Caco-2 (cell line): ENCODE measurements around the gene GASK1A. TPM values are rescaled to one million over a fixed set of nuclear protein-coding genes. Genes with fewer than 3 reads are reported as not detected.

Source experiments
- BruUV-seq: library from RNA; stranded (reverse); fragments of 400-500 nt; replicated peaks from 2 replicates; lab custom pipeline; 2021; lab: Mats Ljungman, UMichigan
- CTCF ChIA-PET: fragments of 300-600 bp; sonication (Branson Sonifier 250); formaldehyde crosslinking; loops from one replicate; lab custom pipeline; 2022; ENCODE audit warnings: antibody characterized with exemption; lab: Charles Lee
- POLR2A ChIA-PET: fragments of 300-600 bp; sonication (Branson Sonifier 250); formaldehyde crosslinking; loops from one replicate; lab custom pipeline; 2022; ENCODE audit warnings: antibody characterized with exemption; lab: Charles Lee
- DNase-seq, 2 experiments: peaks; one replicate each; pipeline versions ENCODE4 v3.0.0 to v3.0.0-alpha.2; 2020 to 2022
- H3K27me3 ChIP-seq: replicated peaks from 2 replicates; pipeline ENCODE4 v1.6.0; 2011; ENCODE audit warnings: low read length; ENCODE audit not compliant: control insufficient read depth, insufficient read depth
- H3K36me3 ChIP-seq: 2 replicates; pipeline ENCODE4 v1.5.1; 2011; ENCODE audit warnings: low read length; ENCODE audit not compliant: control insufficient read depth, insufficient read depth
- H3K4me1 ChIP-seq: fragments of 250-450 bp; sonication (Bioruptor Pico); 2 replicates; pipeline ENCODE4 v1.5.1; 2020; ENCODE audit warnings: mild to moderate bottlenecking
- H3K4me3 ChIP-seq: 2 replicates; pipeline ENCODE4 v1.5.1; 2011; ENCODE audit warnings: low read depth, mild to moderate bottlenecking, control low read depth, low read length
- H3K9me3 ChIP-seq: fragments of 250-450 bp; sonication (Bioruptor Pico); 2 replicates; pipeline ENCODE4 v1.5.1; 2020; ENCODE audit warnings: mild to moderate bottlenecking, moderate library complexity
- H3K27ac Mint-ChIP-seq: one replicate; pipeline ENCODE4 v1.8.0; 2022; ENCODE audit warnings: mixed read lengths; ENCODE audit not compliant: unreplicated experiment
- H3K27me3 Mint-ChIP-seq: one replicate; pipeline ENCODE4 v1.8.0; 2022; ENCODE audit warnings: mixed read lengths; ENCODE audit not compliant: insufficient read depth, unreplicated experiment
- H3K36me3 Mint-ChIP-seq: one replicate; pipeline ENCODE4 v1.8.0; 2022; ENCODE audit warnings: mild to moderate bottlenecking, mixed read lengths; ENCODE audit not compliant: insufficient read depth, unreplicated experiment
- H3K4me1 Mint-ChIP-seq: one replicate; pipeline ENCODE4 v1.8.0; 2022; ENCODE audit warnings: low read depth, mixed read lengths; ENCODE audit not compliant: unreplicated experiment
- H3K4me3 Mint-ChIP-seq: one replicate; pipeline ENCODE4 v1.8.0; 2022; ENCODE audit warnings: mild to moderate bottlenecking, moderate library complexity, mixed read lengths; ENCODE audit not compliant: unreplicated experiment
- H3K9me3 Mint-ChIP-seq: one replicate; pipeline ENCODE4 v1.8.0; 2022; ENCODE audit warnings: mixed read lengths; ENCODE audit not compliant: unreplicated experiment
- intact Hi-C: fragments of 100-400 bp; cut with micrococcal nuclease; formaldehyde crosslinking; loops from one replicate; pipeline ENCODE4 v1.10.0; 2022; ENCODE audit not compliant: unreplicated experiment
- total RNA-seq: library from RNA; stranded (reverse); gene quantifications from 2 replicates; pipeline ENCODE4 v1.2.3, GENCODE V29; 2022
- TF ChIP-seq, protein P1 (sequence below), 2 experiments: fragments of 200-600 bp in 1 of 2; IDR thresholded peaks; 1 replicate in 1 of 2; 2 replicates in 1 of 2; pipeline versions ENCODE4 v1.5.1 to v1.8.0; 2011 to 2022; ENCODE audit warnings: antibody characterized with exemption in 1 of 2, control low read depth in 1 of 2, inconsistent platforms in 1 of 2, low read depth in 1 of 2, low read length in 1 of 2, mild to moderate bottlenecking in 1 of 2, moderate library complexity in 1 of 2; ENCODE audit not compliant: insufficient read depth in 1 of 2, severe bottlenecking in 1 of 2, unreplicated experiment in 1 of 2

The GASK1A gene
- total RNA-seq, 1 experiment from 2014 or later = 0.16 TPM

GRCh38 chr3:42994595-42994994 is 15.5 kb downstream of the GASK1A start:
- ChIA-PET POLR2A (no interaction called here), CTCF (no interaction called here)
- DNase-seq = no peak
- TF ChIP-seq, protein P1, sequence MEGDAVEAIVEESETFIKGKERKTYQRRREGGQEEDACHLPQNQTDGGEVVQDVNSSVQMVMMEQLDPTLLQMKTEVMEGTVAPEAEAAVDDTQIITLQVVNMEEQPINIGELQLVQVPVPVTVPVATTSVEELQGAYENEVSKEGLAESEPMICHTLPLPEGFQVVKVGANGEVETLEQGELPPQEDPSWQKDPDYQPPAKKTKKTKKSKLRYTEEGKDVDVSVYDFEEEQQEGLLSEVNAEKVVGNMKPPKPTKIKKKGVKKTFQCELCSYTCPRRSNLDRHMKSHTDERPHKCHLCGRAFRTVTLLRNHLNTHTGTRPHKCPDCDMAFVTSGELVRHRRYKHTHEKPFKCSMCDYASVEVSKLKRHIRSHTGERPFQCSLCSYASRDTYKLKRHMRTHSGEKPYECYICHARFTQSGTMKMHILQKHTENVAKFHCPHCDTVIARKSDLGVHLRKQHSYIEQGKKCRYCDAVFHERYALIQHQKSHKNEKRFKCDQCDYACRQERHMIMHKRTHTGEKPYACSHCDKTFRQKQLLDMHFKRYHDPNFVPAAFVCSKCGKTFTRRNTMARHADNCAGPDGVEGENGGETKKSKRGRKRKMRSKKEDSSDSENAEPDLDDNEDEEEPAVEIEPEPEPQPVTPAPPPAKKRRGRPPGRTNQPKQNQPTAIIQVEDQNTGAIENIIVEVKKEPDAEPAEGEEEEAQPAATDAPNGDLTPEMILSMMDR (IDR thresholded peaks at IDR 0.05; ENCODE audit: insufficient read depth in 1 of 2, low read depth in 1 of 2, low read length in 1 of 2, severe bottlenecking in 1 of 2, unreplicated experiment in 1 of 2) = no peak
- H3K4me3 ChIP-seq = no peak overlapping the region
- Mint-ChIP-seq H3K27ac (no peak overlapping the region), H3K27me3 (peaks cover 16% of the 10 kb centered on the region), H3K4me1 (no peaks in the 10 kb centered on the region), H3K36me3 (no peaks in the 10 kb centered on the region), H3K4me3 (no peak overlapping the region), H3K9me3 (no peaks in the 10 kb centered on the region)
- no peaks in the 10 kb centered on the region for H3K36me3 ChIP-seq
- BruUV-seq = no TSS peak
- no peaks in the 10 kb centered on the region for H3K9me3 ChIP-seq
- H3K4me1 ChIP-seq = no peaks in the 10 kb centered on the region
- intact Hi-C loops = no loop called here
- H3K27me3 ChIP-seq = no peaks in the 10 kb centered on the region

DNA sequence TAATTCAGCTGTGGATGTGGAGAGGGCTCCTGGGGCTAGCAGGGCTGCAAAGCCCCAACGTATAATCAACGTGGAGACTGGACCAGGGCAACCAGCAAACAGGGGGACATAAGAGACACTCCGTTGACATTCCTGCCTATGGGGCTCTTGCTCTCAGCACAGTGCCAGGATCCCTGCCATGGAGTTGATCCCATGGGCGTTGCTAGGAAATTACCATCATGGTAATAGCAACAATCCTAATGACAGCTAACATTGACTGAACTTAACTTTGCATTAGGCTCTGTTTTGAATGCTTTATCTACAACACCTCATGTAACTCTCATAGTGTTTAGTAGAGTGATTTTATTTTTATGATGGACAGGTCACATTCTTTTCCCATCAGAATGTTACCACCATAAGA is 16.9 kb downstream of the GASK1A start:
- H3K27ac Mint-ChIP-seq = no peak overlapping the region

DNA sequence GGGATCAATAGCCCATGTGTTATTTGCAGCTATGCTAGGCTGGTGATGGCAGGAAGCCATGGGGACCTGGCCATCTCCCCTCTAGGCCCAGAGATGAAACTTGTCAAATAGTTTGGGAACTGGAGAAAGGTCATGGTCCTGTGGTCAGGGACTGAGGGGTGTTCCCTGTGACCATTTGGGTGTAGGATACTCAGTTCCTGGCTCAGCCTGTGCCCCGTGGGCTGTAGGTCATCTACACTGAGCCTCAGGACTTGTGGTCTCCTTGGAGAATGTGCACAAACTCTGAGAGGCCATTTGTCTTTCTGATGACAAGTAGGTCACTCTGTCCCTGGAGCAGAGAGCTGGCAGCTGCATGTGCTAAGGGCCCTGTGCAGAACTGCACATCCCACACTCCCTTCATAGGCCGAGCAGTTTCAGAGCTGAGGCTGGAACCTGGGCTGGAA is 17.5 kb downstream of the GASK1A start:
- CTCF ChIA-PET = no interaction called here
- intact Hi-C loops = no loop called here
- Mint-ChIP-seq H3K27ac (no peak overlapping the region), H3K36me3 (no peaks in the 10 kb centered on the region), H3K9me3 (no peaks in the 10 kb centered on the region), H3K4me1 (no peaks in the 10 kb centered on the region), H3K27me3 (peaks cover 22% of the 10 kb centered on the region), H3K4me3 (no peak overlapping the region)
- H3K27me3 ChIP-seq = no peaks in the 10 kb centered on the region
- BruUV-seq = no TSS peak
- H3K4me3 ChIP-seq = no peak overlapping the region
- H3K9me3 ChIP-seq = no peaks in the 10 kb centered on the region
- H3K36me3 ChIP-seq = no peaks in the 10 kb centered on the region
- H3K4me1 ChIP-seq = no peaks in the 10 kb centered on the region
- TF ChIP-seq, protein P1 (IDR thresholded peaks at IDR 0.05; ENCODE audit: insufficient read depth in 1 of 2, low read depth in 1 of 2, low read length in 1 of 2, severe bottlenecking in 1 of 2, unreplicated experiment in 1 of 2) = no peak
- DNase-seq = no peak
- POLR2A ChIA-PET = no interaction called here

More for the DNA sequence above, 16.9 kb downstream of the GASK1A start:
- BruUV-seq = no TSS peak
- ChIA-PET CTCF (no interaction called here), POLR2A (no interaction called here)
- intact Hi-C loops = no loop called here
- Mint-ChIP-seq H3K9me3 (no peaks in the 10 kb centered on the region), H3K4me3 (no peak overlapping the region), H3K27me3 (peaks cover 25% of the 10 kb centered on the region), H3K4me1 (no peaks in the 10 kb centered on the region), H3K36me3 (no peaks in the 10 kb centered on the region)
- DNase-seq = no peak
- Histone ChIP-seq H3K36me3 (no peaks in the 10 kb centered on the region), H3K27me3 (no peaks in the 10 kb centered on the region), H3K9me3 (no peaks in the 10 kb centered on the region), H3K4me3 (no peak overlapping the region), H3K4me1 (no peaks in the 10 kb centered on the region)
- TF ChIP-seq, protein P1 (IDR thresholded peaks at IDR 0.05; ENCODE audit: insufficient read depth in 1 of 2, low read depth in 1 of 2, low read length in 1 of 2, severe bottlenecking in 1 of 2, unreplicated experiment in 1 of 2) = no peak
